H7 (cell line): Measurements from ENCODE around the gene MRS2. TPM values are rescaled to one million over a fixed set of nuclear protein-coding genes. Genes with fewer than 3 reads are reported as not detected.

Source experiments
- DNase-seq: peaks from one replicate; pipeline ENCODE4 v3.0.0; 2012
- H3K27me3 ChIP-seq: 2 replicates; pipeline ENCODE4 v1.6.0; 2011; ENCODE audit warnings: mild to moderate bottlenecking, low read length; ENCODE audit not compliant: control insufficient read depth, insufficient read depth
- H3K36me3 ChIP-seq: replicated peaks from 2 replicates; pipeline ENCODE4 v1.5.1; 2011; ENCODE audit warnings: low read length; ENCODE audit not compliant: control insufficient read depth, insufficient read depth
- H3K4me3 ChIP-seq: 2 replicates; pipeline ENCODE4 v1.5.1; 2011; ENCODE audit warnings: low read depth, mild to moderate bottlenecking, control low read depth, low read length, moderate library complexity; ENCODE audit not compliant: insufficient read depth
- total RNA-seq: library from RNA; depleted of rRNA; stranded (reverse); fragments of >200 nt; shearing (Covaris generic); gene quantifications from 2 replicates; pipeline ENCODE4 v1.2.3, GENCODE V29; 2014

Gene MRS2
- total RNA-seq, 1 experiment from 2014 or later: 71.4 TPM

- Histone ChIP-seq H3K27me3 (no peaks in the 10 kb centered on the region), H3K4me3 (no peak overlapping the region), H3K36me3 (no peaks in the 10 kb centered on the region)
- DNase-seq: peak; percentile 69
These were observed 28.3 kb downstream of the MRS2 start for GRCh38 chr6:24431045-24431451.

DNA sequence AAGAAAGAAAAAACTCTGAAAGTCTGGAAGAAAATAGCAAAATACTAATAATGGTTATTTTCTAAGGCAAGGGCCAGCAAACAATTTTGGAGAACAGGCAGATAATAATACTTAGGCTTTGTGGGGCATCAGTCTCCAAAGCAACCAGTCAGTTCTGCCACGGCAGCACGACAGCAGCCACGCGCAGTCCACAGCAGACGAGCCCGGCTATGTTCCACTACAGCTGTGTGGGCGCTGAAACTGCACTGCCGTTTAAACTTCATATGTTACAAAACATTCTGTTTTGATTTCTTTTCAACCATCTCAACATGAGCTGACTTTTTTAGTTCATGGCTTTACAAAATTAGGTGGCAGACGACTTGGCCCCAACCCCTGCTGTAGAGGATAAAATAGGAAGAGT lies 29.9 kb downstream of the MRS2 start:
- H3K36me3 ChIP-seq: no peaks in the 10 kb centered on the region
- H3K27me3 ChIP-seq: no peaks in the 10 kb centered on the region
- no peak for DNase-seq
- H3K4me3 ChIP-seq: no peak overlapping the region

DNA sequence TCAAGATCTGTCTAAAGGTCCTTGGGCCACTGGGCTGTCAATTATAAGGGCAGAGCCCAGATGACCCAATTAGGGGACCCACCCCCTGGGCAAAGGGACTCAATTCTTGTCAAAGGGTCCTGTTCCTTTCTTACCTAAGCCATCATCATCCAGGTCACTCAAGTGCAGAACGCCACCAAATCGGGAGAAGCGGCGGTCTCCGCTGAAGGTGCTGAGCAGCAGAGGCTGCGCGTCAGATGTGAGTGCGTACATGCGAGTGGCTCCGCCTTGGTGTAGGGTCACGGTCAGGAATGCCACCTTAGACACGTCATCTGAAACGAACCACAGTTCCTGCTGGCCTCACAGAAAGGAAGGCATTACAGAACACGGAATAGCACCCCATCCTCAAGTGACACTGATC lies 34.2 kb downstream of the MRS2 start:
- no peak overlapping the region for H3K4me3 ChIP-seq
- H3K27me3 ChIP-seq: no peaks in the 10 kb centered on the region
- no peaks in the 10 kb centered on the region for H3K36me3 ChIP-seq
- DNase-seq: no peak

GRCh38 chr6:24439858-24440539 lies 37.3 kb downstream of the MRS2 start:
- no peaks in the 10 kb centered on the region for H3K27me3 ChIP-seq
- no peak overlapping the region for H3K4me3 ChIP-seq
- DNase-seq: no peak
- H3K36me3 ChIP-seq: no peaks in the 10 kb centered on the region

- Histone ChIP-seq H3K36me3 (no peaks in the 10 kb centered on the region), H3K4me3 (no peak overlapping the region), H3K27me3 (no peaks in the 10 kb centered on the region)
- no peak for DNase-seq
These were observed 38.3 kb downstream of the MRS2 start for GRCh38 chr6:24440897-24441598.

- Histone ChIP-seq H3K27me3 (no peaks in the 10 kb centered on the region), H3K4me3 (no peak overlapping the region)
- no peak for DNase-seq
These were observed 38.8 kb downstream of the MRS2 start for GRCh38 chr6:24441599-24441904.

DNA sequence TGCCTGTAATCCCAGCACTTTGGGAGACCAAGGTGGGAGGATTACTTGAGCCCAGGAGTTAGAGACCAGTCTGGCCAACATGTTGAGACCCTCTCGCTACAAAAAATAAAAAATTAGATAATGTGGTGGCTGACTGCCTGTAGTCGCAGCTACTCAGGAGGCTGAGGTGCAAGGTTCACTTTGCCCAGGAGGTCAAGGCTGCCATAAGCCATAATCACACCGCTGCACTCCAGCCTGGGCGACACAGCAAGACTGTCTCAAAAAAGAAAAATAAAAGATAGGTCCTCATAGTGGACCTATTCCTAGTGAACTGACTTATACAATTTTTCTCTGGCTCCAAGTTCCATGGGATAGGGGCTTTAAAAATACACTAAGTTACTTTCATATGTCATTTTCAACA lies 41.9 kb downstream of the MRS2 start:
- Histone ChIP-seq H3K4me3 (no peak overlapping the region), H3K27me3 (no peaks in the 10 kb centered on the region), H3K36me3 (no peaks in the 10 kb centered on the region)
- no peak for DNase-seq

More at GRCh38 chr6:24441599-24441904, 38.8 kb downstream of the MRS2 start:
- H3K36me3 ChIP-seq: no peaks in the 10 kb centered on the region

DNA sequence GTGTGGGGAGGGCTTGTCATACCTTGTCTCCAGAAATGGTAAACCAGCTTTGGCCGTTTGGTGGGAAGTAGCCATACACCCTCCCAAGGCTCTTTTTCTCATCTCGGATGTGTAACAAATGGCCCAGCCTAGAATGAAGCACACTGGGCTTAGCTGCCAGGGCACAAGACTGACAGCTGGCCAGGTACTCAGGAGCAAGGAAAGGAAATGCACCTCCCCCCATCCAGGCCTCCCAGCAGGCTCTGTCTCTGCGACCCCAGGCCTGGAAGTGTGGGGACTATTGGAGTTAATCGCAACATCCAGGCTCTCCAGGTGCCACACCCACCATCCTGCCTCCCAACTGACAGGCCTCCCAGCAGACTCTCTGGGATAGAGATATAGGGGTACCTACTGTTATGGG lies 43.0 kb downstream of the MRS2 start:
- Histone ChIP-seq H3K27me3 (no peaks in the 10 kb centered on the region), H3K4me3 (no peak overlapping the region), H3K36me3 (no peaks in the 10 kb centered on the region)
- DNase-seq: peak; percentile 36

GRCh38 chr6:24446670-24447069 lies 43.9 kb downstream of the MRS2 start:
- Histone ChIP-seq H3K27me3 (no peaks in the 10 kb centered on the region), H3K36me3 (no peaks in the 10 kb centered on the region), H3K4me3 (no peak overlapping the region)
- no peak for DNase-seq

DNA sequence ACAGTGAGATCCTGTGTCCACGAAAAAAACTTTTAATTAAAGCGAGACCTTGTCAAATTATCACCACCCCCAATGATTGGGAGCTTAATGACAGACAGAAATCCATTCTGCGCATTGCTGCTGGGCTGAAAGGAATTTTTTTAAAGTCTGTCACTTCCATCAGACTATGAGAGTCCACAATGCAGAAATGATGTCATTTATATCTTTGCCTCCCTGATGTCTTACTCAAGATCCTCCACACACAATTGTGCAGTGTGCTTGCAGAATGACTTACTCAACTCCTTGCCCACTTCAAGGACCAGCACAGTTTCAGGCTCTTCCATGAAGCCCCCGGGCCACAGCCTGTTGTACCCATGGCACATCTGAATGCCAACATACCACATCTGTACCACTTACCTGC lies 45.7 kb downstream of the MRS2 start:
- no peak overlapping the region for H3K4me3 ChIP-seq
- no peaks in the 10 kb centered on the region for H3K36me3 ChIP-seq
- DNase-seq: no peak
- no peaks in the 10 kb centered on the region for H3K27me3 ChIP-seq

DNA sequence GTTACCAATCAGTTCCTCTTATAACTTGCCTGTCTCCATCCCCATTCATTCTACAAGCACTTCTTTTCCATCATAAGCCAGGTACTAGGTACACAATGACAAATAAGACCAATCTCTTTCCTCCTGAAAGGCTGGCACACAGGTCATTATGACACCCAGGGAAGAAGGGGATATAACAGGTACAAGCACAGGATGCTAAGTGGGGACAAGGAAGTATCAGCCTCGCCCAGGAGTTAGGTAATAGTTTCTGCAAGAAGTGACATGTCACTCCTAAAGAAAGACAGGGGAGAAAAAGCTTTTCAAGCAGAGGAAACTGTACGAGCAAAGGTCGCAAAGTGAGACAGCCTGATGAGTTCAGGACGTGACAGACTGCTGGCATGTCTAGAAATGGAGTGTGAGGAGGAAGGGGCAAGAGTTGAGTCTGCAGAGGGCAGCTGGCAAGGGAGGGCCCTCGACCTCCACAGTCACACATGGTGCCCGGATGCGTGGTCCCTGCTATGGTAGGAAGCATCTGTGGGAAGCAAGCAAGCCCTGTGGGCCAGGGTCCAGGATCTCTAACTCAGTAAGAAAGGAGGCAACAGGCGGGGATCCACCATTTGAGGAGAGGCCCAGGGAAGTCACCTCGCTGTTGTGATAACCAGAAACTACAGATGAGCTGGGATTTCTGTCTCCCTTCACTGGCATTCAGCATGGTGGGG lies 46.2 kb downstream of the MRS2 start:
- Histone ChIP-seq H3K27me3 (no peaks in the 10 kb centered on the region), H3K4me3 (no peak overlapping the region), H3K36me3 (no peaks in the 10 kb centered on the region)
- DNase-seq: no peak

- Histone ChIP-seq H3K27me3 (no peaks in the 10 kb centered on the region), H3K4me3 (no peak overlapping the region), H3K36me3 (no peaks in the 10 kb centered on the region)
- no peak for DNase-seq
These were observed 49.0 kb downstream of the MRS2 start for GRCh38 chr6:24451581-24452388.

DNA sequence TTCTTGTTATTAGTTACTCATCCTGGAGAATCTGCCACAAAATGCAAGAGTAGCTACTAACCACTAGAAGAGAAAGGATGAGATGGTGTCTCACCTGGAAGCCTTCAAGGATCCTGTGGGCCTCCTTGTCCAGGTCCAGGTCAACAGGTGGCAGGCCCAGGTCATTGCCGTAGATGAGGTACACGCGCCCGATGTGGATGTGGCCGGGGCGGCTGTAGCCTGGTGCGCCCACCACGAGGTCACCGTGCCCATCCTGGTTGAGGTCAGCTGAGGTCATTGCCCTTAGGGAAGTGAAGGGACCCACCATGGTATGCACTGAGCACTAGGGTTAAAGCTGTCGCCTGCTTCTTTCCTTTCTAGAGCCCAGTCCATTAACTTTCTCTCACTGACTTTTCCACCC lies 51.2 kb downstream of the MRS2 start:
- Histone ChIP-seq H3K36me3 (no peaks in the 10 kb centered on the region), H3K4me3 (no peak overlapping the region)
- DNase-seq: no peak

DNA sequence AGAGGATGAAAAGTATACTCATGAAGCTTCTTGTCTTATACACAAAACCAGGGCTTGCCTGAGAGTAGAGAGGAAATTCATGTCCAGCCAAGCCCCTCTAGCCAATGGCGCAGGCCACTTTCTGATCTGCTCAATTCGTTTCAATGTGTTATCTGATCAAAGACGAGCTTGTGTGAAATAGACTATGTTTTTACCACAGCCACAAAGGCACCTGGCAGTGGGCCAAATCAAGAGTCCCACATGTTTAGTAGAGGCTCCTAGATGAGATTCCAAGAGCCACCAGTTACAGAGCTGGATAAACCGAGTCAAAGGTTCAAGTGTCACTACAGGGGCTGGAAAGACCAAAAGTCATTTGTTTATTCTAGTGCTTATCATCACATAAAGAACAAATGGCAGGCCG lies 51.7 kb downstream of the MRS2 start:
- DNase-seq: no peak
- Histone ChIP-seq H3K27me3 (no peaks in the 10 kb centered on the region), H3K4me3 (no peak overlapping the region), H3K36me3 (no peaks in the 10 kb centered on the region)

More for the DNA sequence above, 51.2 kb downstream of the MRS2 start:
- no peaks in the 10 kb centered on the region for H3K27me3 ChIP-seq
